AG08395 (cell line): ENCODE measurements around the gene TMEM218.
"Not testable (repeated sequence)": the region's sequence is repeated elsewhere in the genome, so short reads cannot be mapped to it uniquely, and the experiment has no call there.

Experiments used
- DNase-seq: peaks from one replicate; pipeline ENCODE4 v3.0.0; 2012; ENCODE audit warnings: mixed read lengths, low spot score

The TMEM218 gene

DNA sequence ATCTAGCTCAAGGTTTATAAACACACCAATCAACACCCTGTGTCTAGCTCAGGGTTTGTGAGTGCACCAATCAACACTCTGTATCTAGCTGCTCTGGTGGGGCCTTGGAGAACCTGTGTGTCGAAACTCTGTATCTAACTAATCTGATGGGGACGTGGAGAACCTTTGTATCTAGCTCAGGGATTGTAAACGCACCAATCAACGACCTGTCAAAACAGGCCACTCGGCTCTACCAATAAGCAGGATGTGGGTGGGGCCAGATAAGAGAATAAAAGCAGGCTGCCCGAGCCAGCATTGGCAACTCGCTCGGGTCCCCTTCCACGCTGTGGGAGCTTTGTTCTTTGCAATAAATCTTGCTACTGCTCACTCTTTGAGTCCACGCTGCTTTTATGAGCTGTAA lies 21.3 kb downstream of the TMEM218 start:
- not testable (repeated sequence) for DNase-seq

DNA sequence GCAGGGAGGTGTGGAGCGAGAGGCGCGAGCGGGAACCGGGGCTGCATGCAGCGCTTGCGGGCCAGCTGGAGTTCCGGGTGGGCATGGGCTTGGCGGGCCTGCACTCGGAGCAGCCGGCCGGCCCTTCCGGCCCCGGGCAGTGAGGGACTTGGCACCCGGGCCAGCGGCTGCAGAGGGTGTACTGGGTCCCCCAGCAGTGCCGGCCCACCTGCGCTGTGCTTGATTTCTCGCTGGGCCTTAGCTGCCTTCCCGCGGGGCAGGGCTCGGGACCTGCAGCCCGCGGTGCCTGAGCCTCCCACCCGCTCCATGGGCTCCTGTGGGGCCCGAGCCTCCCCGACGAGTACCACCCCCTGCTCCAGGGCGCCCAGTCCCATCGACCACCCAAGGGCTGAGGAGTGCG lies 21.9 kb downstream of the TMEM218 start:
- not testable (repeated sequence) for DNase-seq

DNA sequence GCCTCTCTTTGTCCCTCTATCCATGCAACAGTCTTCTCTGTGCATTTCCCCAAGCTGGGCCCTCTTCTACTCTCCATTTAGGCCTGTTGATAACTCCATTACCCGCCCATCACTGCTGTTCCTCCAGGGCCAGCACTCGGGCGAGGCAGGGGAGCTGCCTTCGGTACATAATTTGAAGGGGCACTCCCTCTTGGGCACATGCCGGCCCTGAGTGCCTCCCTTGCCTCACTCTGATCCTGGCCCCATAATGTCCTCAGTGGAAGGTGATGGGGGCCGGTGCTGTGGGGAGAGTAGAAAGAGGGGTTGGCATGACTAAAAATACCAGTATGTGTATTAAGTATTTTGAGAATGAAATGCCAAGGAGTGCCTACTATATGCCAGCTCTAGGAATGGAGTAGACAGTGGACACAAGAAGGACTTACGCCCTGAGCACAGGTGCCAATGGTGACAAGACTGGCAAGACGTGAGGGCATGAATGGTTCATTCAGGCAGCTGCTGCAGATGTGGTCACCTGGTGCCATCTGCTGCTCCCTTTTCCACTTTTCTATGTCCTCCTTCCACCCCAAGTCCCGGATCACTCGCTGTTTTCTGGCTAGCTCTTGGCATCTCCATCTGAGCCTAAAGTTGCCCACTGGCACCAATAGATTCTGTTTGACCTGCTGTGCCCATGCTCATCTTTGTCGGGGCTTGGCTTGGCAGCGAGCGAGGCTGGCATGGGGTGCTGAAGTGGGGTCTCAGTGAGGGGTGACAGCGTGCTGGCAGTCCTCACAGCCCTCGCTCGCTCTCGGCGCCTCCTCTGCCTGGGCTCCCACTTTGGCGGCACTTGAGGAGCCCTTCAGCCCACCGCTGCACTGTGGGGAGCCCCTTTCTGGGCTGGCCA lies 22.6 kb downstream of the TMEM218 start:
- DNase-seq, result no peak

DNA sequence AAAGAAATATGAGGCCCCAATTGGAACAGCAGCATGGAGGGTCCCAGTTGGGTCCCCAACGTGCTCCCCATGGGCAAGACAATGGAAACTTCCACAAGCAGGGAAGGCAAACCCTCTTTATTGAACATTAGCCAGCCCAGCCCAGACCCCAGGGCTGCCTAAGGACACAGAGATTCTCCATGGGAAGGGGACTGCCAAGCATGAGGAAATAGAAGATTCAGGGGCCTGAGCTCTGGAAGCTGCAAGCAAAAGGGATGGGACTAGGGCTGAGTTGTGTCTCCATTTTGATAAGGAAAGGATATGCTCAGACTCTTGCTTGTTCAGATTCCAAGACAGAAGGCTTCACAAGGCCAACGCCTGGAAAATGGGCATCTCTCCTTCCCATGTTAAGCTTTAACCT lies 23.3 kb downstream of the TMEM218 start:
- no peak for DNase-seq

DNA sequence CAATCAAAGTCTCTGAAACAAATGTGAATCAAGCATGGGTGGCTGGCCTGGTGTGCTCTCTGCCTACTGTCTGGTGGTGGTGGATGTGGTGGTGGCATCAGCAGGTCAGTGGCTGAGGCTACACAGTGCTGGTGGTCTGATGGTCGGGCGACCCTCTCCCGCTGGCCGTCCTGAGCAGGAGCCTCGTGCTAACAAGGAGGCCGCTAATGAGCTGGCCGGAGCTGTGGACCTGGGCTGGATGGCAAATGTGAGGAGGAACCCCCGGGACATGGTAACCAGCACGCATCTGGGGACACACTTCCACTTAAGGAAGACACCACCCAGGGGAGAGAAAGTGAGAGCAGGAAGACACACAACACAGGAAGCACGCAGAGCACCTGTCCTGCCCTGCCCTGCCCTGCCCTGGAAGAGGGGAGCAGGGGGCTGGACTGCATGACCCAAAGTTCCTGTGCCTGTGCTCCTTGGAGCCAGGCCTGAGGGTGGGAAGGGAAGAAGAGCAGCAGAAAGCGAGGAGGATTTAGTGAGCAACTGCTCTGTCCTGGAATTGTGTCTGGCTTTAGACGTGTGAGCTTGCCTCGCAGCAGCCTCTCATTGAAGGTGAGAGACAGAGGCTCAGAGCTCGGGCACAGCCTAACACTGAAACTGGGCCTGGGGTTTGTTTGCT lies 24.7 kb downstream of the TMEM218 start:
- DNase-seq, result no peak

DNA sequence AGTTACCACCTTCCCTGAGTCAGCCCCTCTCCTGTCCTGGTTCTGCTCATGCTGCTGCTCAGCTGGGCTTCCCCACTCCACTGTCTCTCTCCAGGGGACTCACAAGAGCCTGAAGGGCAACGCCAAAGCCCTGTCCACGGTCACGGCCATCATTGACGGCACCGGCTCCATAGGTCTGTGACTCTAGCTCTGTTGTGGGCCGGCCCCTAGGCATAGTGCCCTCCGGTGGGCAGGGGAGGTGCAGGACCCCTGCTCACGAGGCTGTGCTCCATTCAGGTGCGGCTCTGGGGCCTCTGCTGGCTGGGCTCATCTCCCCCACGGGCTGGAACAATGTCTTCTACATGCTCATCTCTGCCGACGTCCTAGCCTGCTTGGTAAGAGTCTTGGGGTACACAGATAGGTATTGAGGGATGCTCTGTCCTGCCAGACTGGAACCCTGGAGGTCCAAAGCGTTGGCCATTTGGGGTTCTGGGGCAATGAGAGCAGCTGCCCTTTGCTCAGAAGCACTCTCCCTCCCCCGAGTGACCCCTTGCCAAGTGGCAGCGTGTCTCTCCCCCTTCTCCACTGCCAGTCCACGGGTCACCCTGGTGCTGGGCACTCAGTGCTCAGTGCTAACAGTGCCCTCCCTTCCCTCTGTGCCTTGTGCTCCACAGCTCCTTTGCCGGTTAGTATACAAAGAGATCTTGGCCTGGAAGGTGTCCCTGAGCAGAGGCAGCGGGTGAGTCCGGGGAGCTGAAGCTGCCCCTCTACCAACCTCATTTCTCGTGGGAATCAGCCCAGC lies 25.9 kb downstream of the TMEM218 start:
- DNase-seq, result no peak

DNA sequence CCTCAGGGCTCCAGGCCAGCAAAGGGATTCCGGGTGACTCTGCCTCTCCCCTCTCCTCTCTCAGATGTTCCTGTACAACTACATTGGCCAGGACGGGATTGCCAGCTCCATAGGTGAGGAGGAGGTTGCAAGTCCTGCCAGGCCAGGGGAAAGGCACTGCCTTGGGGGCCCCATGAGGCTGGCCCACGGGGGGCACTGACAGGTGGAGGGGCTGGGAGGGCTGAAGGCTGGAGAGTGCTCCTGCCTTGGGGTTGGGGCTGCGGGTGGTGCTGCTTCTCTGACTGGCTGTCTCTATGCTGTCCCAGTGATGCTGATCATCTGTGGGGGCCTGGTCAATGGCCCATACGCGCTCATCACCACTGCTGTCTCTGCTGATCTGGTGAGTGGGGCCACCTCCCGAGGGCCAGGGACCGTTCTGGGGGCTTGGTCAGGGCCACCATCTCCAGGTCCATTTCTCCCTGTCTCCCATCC lies 26.6 kb downstream of the TMEM218 start:
- DNase-seq, result no peak

DNA sequence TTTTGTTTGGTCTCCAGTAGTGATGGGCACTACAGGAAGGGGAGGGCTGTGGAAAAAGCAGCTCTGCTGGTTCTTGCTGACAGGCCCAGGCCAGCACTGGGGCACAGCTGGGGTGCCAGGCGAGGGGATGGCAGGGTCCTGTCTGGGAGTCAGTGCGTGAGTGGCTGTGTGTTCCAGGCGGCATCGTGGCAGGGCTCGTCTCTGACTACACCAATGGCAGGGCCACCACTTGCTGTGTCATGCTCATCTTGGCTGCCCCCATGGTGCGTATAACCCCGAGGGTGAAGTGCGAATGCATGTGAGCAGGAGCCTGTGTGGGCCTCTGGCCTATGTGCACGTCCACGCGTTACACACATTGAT lies 27.4 kb downstream of the TMEM218 start:
- DNase-seq, result no peak

DNA sequence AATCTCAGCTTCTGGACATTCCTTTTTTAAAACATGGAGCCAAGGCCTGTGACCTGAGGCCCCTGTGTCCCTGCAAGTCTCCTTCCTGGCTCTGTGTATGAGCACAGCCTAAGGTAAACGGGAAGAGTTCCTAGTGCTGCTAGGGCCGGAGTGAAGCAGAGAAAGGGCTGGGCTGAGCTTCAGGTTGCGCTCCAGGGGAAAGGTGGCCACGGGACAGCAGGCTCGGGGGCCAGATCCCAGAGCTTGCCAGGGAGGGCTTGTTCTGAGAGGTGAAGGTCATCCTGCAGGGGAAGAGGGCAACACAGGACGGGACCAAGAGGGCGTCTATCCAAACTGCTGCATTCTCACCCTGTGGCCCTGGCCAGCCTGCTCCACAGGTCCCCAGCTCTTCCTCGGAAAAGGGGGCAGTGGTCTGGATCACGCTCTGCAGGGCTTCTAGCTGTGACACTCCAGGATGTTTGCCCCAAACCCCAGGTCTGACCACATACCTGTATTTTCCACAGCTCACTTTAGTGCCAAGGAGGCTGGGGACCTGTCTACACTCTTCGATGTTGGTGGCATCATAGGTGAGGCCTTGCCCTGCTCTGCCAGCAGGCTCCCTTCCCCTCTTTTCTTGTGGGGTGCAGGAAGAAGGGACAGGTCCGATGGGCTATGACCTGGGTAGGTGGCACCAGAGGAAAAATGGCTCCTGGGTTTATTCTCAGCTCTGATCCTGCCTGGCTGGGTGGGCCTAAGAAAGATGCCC lies 27.9 kb downstream of the TMEM218 start:
- no peak for DNase-seq

DNA sequence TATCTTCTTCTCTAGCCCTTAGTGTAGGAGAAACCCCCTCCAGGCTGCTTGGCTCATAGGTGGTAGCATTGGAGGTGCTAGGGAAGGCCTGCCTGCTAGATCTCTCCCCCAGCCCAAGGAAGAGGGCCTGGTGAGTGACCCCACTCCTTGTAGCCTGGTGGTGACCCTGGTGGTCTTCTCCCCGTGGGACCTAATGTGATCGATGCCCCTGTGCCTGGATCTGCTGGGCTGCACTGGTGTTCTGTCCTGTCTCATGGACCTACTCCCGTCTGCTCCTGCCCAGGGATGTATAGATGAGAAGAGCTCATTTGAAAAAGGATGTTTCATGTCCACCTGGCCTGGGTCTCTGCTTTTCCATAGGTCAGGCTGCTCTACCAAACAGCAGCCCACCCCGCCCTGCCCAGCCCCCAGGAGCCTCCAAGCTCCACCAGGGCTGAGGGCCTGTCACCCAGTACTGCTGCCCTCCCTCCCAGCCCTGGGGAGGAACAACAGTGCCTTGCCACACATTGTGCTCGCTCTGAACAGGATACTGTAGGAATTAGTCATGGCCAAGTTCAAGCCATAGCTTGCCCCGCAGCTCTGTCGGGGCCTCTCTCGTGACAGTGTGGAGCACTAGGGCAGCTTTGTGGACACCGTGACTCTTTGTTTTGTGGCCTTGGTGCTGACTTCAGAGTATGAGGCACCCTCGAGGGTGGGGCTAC lies 28.7 kb downstream of the TMEM218 start:
- DNase-seq, result peak; percentile 66

DNA sequence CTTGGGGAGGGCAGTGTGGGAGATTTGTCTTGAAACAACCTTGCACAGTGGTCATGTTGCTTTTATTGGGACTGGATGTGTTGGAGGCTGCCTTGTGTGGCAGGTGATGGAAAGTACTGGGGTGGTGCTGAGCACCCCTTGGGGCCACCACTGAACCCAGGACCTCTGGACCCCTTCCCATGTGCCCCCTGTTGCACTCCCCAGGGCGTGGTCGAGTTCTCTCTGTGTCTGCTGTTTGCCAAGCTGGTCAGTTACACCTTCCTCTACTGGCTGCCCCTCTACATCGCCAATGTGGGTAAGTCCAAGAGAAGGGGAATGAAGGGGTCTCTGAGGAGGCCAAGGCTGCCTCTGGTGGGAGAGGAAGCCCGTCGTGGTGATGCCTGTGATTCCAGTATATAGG lies 29.4 kb downstream of the TMEM218 start:
- no peak for DNase-seq

DNA sequence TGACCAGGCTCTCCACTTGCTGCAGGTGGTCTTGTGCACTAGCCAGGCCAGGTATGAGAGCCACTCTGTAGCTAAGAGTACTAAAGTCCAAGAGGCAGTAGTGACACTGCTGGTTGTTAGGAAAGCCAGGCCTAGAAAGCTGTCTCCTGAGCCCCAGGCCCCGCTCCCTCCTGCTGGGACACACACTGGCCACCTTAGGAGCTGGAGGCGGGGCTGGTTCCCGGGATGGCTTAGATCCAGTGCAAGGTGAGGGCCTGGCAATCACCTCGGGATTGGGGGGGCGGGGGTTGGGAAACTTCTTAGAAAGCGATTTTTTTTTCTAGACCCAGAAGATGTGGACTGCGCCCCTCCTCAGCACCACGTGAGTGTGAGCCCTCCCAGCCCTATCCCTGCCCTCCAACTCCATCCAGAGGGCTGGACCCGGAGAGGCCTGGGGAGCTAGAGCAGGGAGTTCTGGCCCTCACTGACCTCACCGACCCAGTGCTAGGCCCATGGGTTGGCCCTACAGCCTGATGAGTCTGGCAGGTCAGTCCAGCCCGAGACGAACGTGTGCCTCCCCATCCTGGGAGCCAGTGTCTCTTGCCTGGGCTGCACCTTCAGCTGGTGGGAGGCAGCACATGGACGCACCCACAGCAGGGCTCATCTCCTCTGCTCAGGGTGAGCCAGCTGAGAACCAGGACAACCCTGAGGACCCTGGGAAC lies 30.2 kb downstream of the TMEM218 start:
- DNase-seq, result no peak

DNA sequence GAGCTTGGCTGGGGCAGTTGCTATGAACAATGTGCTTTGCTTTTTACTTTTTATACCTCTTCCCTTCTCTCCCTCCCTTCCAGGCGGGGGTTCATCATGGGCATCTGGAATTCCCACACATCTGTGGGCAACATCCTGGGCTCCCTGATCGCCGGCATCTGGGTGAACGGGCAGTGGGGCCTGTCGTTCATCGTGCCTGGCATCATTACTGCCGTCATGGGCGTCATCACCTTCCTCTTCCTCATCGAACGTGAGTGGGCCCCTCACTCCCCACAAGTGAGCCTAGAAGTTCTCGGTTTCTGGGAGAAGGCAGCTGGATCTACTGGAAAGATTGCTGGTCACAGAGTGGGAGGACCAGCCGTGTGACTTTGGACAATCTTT lies 30.9 kb downstream of the TMEM218 start:
- DNase-seq, result no peak

DNA sequence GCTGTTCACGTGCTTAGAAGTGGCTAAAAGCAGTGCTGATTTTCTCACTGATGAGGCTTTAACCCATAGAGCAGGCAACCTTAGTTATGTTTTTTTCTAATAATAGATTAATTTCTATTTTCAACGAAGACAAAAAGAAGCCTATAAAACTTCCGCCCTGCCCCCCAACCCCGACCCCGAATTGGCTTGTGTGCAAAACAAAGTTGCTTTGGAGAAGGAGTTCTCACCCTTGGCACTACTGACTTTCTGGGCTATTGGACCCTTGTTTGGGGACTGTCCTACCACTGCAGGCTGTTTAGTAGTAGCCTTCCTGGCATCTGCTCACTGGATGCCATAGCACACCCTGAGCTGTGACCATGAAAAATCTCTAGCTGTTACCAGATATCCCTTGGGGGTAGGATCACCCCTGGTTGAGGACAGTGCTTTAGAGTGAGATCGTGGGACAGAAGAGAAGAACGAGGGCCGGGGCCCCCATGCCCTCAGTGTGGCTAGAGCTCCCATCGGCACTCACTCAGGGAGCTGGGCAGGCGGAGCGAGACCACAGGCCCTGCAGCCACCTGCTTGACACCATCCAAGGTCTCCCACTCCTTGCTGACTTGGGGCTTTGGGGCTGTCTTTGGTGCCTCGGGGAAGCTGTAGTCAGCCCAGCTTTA lies 31.4 kb downstream of the TMEM218 start:
- DNase-seq, result no peak

DNA sequence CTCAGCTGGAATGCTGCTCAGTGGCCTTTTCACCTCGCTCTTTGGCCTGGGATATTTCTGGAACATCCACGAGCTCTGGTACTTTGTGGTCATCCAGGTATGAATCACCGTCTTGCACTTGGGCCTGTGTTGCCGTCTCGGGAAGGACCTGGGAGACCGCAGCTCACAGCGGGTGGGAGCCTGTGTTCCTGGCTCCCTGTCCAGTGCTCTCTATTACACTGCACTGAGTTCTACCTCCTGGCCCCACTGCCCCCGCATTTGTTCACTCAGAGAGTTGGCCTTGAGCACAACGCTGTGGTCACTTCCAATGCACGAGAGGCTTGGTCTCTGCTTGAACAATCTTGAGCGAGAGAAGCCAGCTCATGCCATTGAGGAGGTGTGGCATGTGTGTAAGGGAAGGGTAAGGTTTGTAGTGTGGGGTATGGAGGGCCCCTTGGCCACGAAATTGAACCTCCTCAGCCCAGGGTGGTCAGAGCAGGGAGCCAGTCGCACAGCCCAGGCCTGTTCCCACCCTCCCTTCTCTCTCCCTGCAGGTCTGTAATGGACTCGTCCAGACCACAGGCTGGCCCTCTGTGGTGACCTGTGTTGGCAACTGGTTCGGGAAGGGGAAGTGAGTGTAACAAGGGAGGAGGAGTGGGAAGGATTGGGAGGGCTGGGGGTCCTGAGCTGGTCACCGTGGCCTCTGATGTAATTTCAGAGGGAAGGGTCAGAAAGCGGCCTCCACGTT lies 32.1 kb downstream of the TMEM218 start:
- DNase-seq, result no peak

DNA sequence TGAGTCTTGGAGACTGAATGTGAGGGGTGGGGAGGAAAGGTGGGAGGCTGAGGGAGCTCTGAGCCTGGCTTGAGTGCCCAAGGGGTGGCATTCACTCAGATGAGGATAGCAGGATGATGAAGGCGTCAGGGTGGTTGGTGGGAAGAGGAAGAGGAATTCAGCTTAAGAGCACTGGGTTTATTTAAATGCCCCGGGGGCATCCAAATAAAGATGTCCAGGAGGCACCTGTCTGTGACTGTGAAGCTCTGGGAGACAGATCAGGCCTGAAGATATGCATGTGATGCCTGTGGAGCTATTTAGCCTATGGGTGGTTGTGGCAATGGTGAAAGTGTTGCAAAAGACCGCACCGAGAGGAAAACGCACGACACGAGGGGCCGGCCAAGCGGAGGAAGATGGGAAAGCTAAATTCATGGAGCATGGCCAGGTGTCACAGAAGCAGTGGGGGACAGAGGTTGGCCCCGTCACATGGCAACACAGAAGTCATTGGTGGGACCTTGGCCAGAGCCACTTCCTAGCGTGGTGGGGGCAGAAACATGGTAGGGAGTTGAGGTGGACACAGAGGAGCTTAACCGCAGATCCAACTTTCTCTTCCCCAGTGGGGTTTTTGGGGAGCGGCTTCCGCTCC lies 32.8 kb downstream of the TMEM218 start:
- DNase-seq, result no peak

DNA sequence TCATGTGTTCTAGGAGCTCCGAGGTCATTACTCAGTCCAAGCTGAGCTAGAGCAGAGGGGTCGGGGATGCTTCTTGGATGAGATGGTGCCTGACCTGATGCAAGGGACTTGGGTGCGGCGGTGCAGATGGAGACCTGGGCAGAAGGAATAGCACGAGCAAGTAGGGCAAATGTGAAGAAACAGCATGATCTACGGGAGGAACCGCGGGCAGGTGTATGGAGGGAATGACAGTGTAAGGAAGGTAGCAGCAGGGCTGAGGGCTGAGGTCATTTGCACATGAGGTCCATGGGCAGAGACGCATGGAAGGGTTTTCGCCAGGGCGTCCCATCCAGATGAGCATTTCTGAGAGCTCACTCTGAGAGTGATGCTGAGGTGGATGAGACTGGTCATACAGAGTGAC lies 33.4 kb downstream of the TMEM218 start:
- DNase-seq, result no peak

DNA sequence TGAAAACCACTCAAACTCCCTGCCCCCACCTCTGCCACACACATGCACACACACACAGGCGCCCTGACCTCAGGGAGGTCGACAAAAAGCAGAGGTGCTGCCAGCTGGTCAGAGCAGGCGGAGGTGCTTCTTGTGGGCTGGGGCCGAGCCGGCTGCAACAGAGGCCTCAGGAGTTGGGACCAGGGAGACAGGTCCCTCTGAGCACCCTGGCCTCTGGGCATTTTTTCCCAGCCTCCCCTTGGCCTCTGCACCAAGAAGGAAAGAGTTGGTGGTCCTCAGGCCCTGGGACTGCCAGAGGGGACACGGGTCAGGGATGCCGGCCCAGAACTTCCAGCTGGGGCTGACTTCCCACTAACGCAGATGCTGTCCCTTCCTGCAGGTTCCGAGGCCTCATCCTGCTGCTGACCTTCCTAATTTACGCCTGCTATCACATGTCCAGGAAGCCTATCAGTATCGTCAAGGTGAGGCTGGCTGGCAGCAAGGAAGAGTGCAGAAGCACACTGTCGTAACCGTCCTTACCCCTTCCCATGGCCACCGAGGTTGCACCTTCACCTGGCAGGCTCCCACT lies 35.0 kb downstream of the TMEM218 start:
- DNase-seq, result no peak

DNA sequence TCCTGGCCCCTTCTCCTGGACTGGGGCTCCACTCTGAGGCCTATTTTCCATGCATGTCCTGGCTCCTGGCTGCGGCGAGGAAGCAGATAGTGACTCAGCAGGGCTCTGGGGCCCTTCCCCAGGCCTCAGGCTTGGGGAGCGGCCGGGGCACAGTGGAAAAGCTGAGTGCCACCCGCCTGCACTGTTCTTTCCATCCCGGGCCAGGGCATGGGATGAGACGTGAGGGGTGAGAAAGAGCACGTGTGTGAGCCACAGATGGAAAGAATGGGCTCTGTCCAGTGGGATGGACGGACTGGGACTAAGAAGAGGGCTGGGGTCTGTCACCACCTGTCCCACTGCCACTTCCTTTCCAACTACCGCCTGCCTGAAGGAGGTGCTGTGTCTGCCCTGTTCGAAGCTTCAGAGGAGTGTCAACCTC lies 35.5 kb downstream of the TMEM218 start:
- no peak for DNase-seq
